Measurements from ENCODE around the gene GPC6.

GPC6 gene

DNA sequence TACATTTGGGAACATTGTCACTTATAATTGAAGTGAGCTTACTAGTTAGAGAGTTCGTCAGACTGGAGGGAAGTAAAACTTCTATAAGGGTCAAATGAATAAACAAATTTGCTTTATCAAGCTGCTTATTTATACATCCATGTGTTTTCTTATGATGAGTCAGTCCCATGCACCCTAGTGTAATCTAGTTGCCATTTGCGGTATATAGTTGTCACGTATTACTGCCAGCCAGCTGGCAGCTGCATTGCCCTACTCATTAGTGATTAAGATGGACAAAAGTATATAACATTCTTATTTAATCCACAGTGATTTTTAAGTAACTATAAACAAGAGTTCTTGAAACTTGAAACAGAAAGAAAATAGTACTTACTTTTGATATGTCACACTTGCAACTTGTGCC, 182.4 kb downstream of the GPC6 start:
- no peak for DNase-seq (ENCODE audit: low read depth, low spot score)
- POLR2A ChIA-PET = no interaction called here
- CTCF ChIA-PET = no interaction called here
- H3K4me3 ChIP-seq (ENCODE audit: low read depth, low read length) = no peak overlapping the region
- TF ChIP-seq, protein P1, sequence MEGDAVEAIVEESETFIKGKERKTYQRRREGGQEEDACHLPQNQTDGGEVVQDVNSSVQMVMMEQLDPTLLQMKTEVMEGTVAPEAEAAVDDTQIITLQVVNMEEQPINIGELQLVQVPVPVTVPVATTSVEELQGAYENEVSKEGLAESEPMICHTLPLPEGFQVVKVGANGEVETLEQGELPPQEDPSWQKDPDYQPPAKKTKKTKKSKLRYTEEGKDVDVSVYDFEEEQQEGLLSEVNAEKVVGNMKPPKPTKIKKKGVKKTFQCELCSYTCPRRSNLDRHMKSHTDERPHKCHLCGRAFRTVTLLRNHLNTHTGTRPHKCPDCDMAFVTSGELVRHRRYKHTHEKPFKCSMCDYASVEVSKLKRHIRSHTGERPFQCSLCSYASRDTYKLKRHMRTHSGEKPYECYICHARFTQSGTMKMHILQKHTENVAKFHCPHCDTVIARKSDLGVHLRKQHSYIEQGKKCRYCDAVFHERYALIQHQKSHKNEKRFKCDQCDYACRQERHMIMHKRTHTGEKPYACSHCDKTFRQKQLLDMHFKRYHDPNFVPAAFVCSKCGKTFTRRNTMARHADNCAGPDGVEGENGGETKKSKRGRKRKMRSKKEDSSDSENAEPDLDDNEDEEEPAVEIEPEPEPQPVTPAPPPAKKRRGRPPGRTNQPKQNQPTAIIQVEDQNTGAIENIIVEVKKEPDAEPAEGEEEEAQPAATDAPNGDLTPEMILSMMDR (IDR thresholded peaks at IDR 0.05; ENCODE audit: insufficient read depth, low read length, missing control alignments) = no peak

DNA sequence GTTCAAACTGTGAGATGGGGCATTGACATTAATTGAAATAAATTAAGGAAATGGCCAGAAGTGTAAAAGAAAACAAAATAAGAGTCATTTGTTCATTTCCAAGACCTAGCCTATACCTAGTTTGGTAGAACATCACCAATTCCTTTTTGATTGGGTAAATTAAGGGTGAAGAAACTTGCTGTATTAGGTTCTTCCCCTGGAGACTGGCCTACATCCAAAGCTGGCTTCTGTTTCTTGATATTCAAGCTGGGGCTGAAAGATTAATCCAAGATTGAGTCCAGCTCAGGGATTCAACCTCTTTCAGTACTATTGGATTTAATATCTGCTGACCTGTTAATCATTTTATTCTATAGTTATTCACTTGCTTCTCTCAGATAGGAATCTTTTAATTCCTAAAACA, 183.2 kb downstream of the GPC6 start:
- H3K4me3 ChIP-seq (ENCODE audit: low read depth, low read length) = no peak overlapping the region
- no peak for DNase-seq (ENCODE audit: low read depth, low spot score)
- ChIA-PET CTCF (no interaction called here), POLR2A (no interaction called here)
- TF ChIP-seq, protein P1 (IDR thresholded peaks at IDR 0.05; ENCODE audit: insufficient read depth, low read length, missing control alignments) = no peak

DNA sequence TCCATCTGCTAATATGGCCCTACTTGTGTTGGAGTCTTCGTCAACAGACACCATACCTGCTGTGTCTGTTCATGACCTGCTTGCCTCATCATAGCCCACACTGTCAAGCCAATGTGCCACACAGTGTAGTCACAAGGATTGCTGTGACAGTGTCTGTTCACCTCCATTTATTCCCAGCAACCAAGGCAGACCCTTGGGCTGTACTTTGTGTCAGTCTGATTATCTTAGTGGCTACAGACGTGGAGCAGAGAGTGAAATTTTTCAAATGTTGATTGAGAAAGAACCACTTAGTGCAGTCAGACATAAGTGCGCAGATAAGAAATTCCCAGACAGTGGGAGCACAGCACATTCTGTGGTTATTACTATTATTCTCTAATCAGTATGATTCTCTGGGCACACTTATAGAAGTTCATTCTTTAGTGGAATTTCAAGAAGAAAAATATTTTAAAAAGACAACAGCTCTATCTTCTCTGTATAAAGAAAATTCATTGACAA, 184.6 kb downstream of the GPC6 start:
- POLR2A ChIA-PET = no interaction called here
- no peak for DNase-seq (ENCODE audit: low read depth, low spot score)
- TF ChIP-seq, protein P1 (IDR thresholded peaks at IDR 0.05; ENCODE audit: insufficient read depth, low read length, missing control alignments) = no peak
- no peak overlapping the region for H3K4me3 ChIP-seq (ENCODE audit: low read depth, low read length)
- CTCF ChIA-PET = no interaction called here

DNA sequence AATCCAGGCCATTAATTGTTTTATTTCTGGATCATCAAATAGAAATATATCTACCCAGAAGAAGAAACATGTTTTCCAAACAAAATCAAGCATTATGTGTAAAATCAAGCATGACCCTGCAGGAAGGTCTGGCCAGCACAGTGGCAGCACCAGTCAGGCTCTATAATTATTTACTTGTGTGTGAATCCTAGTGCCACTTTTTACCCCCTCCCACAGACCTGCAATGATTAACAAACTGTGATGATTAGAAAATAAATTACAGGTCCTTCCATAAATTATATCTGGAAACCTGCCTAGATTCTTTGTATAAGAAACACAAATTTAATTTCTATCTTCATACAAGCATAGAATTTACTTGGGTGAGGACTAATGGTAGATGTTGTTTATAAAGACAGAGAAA, 186.1 kb downstream of the GPC6 start:
- H3K4me3 ChIP-seq (ENCODE audit: low read depth, low read length) = no peak overlapping the region
- TF ChIP-seq, protein P1 (IDR thresholded peaks at IDR 0.05; ENCODE audit: insufficient read depth, low read length, missing control alignments) = no peak
- DNase-seq (ENCODE audit: low read depth, low spot score) = no peak
- POLR2A ChIA-PET = no interaction called here
- CTCF ChIA-PET = no interaction called here

DNA sequence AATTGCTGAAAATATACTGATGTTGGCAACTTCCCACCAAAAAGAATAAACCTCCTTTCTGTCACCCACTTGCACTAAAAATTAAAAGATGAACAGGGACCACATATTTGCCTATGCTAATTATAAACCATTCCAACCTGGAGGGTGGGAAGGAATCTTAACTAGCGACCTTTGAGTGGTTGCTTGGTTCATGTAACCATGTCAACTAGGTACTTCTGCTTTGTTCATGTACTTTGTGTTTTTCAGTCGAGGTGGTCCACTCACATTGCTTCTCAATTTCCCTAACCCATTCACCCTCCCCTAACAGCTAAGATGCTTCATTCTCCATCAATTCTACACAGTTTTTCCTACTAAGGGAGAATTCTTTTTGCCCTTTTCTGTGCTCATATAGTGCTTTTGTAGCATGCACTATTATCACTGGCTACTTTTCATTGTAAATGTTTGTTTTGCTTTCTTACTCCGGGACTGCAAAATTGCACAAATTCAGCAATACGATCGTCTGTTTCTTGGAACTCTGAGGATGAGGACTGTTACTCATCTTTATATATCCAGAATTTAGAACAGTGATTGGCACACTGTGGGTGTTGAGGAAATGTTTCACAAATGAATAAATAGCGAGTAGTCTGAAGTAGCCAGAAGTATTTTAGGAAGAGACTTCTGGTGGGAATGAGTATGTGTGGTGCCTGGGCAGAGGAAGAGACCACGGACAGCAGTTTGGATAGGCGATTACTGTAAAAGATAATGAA, 187.5 kb downstream of the GPC6 start:
- DNase-seq (ENCODE audit: low read depth, low spot score) = no peak
- no peak overlapping the region for H3K4me3 ChIP-seq (ENCODE audit: low read depth, low read length)
- TF ChIP-seq, protein P1 (IDR thresholded peaks at IDR 0.05; ENCODE audit: insufficient read depth, low read length, missing control alignments) = no peak
- ChIA-PET CTCF (no interaction called here), POLR2A (no interaction called here)

DNA sequence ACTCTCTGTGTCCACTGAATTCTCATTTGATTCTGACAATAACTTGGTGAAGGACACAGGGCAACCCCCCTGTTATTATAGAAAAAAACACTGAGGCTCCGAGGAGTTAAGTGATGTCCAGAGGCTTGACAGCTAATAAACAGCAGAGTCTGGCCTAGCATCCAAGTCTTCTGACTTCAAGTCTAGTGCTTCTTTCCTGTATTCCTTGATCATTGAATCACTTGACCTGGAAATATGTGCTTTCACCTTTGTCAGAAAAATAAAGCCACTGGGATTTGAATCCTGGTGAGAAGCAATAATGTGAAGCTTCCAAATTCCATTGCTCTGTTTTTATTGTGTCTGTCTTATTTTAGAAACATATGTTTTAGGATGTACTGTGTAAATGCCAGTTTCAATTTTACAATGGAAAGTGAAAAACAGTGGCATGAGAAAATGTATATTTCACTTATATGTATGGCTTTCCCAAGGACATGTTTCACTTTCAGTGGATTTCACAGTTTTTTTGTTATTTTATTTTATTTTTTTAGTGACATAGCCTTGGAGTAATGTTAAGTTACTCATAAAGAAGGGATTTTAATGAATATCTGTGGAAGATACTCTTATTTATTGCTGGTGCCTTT, 190.2 kb downstream of the GPC6 start:
- H3K4me3 ChIP-seq (ENCODE audit: low read depth, low read length) = no peak overlapping the region
- CTCF ChIA-PET = no interaction called here
- POLR2A ChIA-PET = no interaction called here
- TF ChIP-seq, protein P1 (IDR thresholded peaks at IDR 0.05; ENCODE audit: insufficient read depth, low read length, missing control alignments) = no peak
- DNase-seq (ENCODE audit: low read depth, low spot score) = no peak

Data from AG04449 (cell line).